ENCODE results near the gene SH3RF3.

The SH3RF3 gene

DNA sequence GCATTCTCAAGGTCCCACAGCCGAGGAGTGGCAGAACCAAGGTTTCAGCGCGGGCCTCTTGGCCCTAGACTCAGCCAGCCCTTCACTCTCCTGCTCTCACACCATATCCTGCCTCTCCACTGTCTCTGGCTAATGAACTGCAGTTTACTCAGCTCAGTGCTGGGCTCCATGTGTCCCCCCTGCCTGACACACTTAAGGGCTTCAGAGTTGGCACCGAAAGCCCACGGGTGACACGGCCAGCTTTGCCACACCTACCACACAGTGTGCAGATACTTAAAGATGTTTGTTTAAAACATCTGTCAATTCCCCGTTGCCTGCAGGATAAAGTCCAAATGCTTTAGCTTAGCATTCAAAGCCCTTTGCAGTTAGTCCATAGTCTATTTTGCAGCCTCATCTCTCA lies 243.6 kb downstream of the SH3RF3 start:
- H3K4me3 ChIP-seq (ENCODE audit: low read depth, low read length) = no peak overlapping the region
- TF ChIP-seq, protein P1, sequence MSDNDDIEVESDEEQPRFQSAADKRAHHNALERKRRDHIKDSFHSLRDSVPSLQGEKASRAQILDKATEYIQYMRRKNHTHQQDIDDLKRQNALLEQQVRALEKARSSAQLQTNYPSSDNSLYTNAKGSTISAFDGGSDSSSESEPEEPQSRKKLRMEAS (IDR thresholded peaks at IDR 0.05; ENCODE audit: low read depth, low read length) = no peak
- TF ChIP-seq, protein P2, sequence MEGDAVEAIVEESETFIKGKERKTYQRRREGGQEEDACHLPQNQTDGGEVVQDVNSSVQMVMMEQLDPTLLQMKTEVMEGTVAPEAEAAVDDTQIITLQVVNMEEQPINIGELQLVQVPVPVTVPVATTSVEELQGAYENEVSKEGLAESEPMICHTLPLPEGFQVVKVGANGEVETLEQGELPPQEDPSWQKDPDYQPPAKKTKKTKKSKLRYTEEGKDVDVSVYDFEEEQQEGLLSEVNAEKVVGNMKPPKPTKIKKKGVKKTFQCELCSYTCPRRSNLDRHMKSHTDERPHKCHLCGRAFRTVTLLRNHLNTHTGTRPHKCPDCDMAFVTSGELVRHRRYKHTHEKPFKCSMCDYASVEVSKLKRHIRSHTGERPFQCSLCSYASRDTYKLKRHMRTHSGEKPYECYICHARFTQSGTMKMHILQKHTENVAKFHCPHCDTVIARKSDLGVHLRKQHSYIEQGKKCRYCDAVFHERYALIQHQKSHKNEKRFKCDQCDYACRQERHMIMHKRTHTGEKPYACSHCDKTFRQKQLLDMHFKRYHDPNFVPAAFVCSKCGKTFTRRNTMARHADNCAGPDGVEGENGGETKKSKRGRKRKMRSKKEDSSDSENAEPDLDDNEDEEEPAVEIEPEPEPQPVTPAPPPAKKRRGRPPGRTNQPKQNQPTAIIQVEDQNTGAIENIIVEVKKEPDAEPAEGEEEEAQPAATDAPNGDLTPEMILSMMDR (IDR thresholded peaks at IDR 0.05; ENCODE audit: low read depth, low read length) = no peak
- no peak for TF ChIP-seq POLR2A (IDR thresholded peaks at IDR 0.05; ENCODE audit: extremely low read depth, insufficient read length)
- TF ChIP-seq MYC (IDR thresholded peaks at IDR 0.05; ENCODE audit: low read depth, low read length) = no peak
- DNase-seq (ENCODE audit: low read depth) = no peak

- no peak overlapping the region for H3K4me3 ChIP-seq (ENCODE audit: low read depth, low read length)
- DNase-seq (ENCODE audit: low read depth) = no peak
- TF ChIP-seq POLR2A (IDR thresholded peaks at IDR 0.05; ENCODE audit: extremely low read depth, insufficient read length) = no peak
- TF ChIP-seq, protein P1 (IDR thresholded peaks at IDR 0.05; ENCODE audit: low read depth, low read length) = no peak
- TF ChIP-seq, protein P2 (IDR thresholded peaks at IDR 0.05; ENCODE audit: low read depth, low read length) = no peak
- no peak for TF ChIP-seq MYC (IDR thresholded peaks at IDR 0.05; ENCODE audit: low read depth, low read length)
These were observed 245.0 kb downstream of the SH3RF3 start for GRCh38 chr2:109373791-109374547.

DNA sequence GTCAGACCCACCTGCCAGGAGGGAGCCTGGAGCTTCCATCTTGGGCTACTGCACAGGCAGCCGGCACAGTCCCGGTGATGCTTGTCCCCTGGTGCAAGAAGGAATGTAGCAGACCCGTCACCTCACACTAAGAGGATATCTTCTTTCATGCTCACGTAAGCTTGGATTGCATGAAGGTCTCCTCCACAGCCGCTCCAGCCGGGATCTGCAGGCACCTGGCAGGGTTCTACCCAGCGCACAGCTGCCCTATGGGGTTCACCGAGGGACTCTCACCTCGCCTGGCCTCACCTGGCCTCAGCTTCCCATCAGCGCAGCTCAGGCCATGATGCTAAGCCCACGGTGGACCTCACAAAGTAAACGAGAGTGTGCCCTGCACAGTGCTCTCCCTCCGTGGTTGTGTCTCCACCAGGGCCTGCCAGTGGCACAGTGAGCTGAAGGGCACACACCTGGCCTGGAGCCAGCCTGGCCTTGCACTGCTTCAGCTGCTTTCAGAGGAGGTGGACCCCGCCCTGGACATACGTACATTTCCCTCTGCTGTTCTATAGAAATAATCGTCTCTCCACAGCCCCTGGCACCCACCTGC lies 245.6 kb downstream of the SH3RF3 start:
- no peak for DNase-seq (ENCODE audit: low read depth)
- TF ChIP-seq POLR2A (IDR thresholded peaks at IDR 0.05; ENCODE audit: extremely low read depth, insufficient read length) (no peak), MYC (IDR thresholded peaks at IDR 0.05; ENCODE audit: low read depth, low read length) (no peak)
- TF ChIP-seq, protein P1 (IDR thresholded peaks at IDR 0.05; ENCODE audit: low read depth, low read length) = no peak
- TF ChIP-seq, protein P2 (IDR thresholded peaks at IDR 0.05; ENCODE audit: low read depth, low read length) = no peak
- H3K4me3 ChIP-seq (ENCODE audit: low read depth, low read length) = no peak overlapping the region

DNA sequence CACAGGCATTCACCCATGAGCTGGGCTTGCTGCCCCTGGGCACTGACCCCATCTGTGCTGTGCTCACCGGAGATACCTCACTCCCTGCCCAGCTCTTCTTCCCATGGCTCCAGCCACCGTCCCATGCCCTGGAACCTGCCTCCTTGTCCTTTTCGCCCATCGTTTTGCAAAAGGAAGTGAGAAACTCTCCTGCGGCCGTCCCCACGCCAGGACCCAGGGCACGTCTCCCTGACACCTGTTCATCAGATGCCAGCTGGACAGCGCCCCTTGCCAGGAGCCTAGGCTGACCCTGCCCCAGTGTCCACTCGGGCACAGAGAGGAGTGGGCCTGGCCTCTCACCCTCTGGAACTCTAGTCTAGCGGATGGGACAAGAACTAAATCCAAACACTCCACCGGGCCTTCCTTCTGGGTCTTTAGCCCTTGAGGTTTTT lies 246.1 kb downstream of the SH3RF3 start:
- DNase-seq (ENCODE audit: low read depth) = no peak
- TF ChIP-seq, protein P2 (IDR thresholded peaks at IDR 0.05; ENCODE audit: low read depth, low read length) = no peak
- TF ChIP-seq, protein P1 (IDR thresholded peaks at IDR 0.05; ENCODE audit: low read depth, low read length) = no peak
- TF ChIP-seq MYC (IDR thresholded peaks at IDR 0.05; ENCODE audit: low read depth, low read length) (no peak), POLR2A (IDR thresholded peaks at IDR 0.05; ENCODE audit: extremely low read depth, insufficient read length) (no peak)
- H3K4me3 ChIP-seq (ENCODE audit: low read depth, low read length) = no peak overlapping the region

DNA sequence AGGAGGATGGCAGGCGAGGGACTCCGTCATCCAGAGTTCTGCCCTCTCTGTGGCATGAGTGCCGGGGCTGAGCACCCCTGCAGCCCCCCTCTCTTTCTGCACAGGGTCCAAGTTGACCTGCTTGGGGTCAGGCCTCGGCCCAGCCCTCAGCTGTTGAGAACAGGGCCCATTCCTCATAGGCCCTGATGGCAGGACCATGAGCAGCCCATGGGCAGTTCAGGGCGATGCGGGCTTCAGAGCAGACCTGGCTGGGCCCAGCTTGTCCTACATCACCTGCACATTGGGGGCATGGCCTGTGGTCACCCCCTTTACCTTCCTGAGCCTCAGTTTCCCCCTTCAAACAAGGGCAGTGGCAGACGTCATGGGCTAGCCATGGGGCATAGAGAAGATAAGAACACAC lies 246.7 kb downstream of the SH3RF3 start:
- DNase-seq (ENCODE audit: low read depth) = no peak
- no peak overlapping the region for H3K4me3 ChIP-seq (ENCODE audit: low read depth, low read length)
- TF ChIP-seq, protein P1 (IDR thresholded peaks at IDR 0.05; ENCODE audit: low read depth, low read length) = no peak
- TF ChIP-seq, protein P2 (IDR thresholded peaks at IDR 0.05; ENCODE audit: low read depth, low read length) = no peak
- no peak for TF ChIP-seq MYC (IDR thresholded peaks at IDR 0.05; ENCODE audit: low read depth, low read length)

Measured in NB4 (cell line).